Measurements from ENCODE around the gene LDHAL6A. TPM values are rescaled to one million over a fixed set of nuclear protein-coding genes. Genes with fewer than 3 reads are reported as not detected.

LDHAL6A gene
- total and polyA plus RNA-seq, 2 of the 13 experiments (the other 11 are each of a cell fraction or from before 2014, with no cell fraction given), result not detected

- Histone ChIP-seq H3K27me3 (ENCODE audit: control insufficient read depth in 1 of 2, insufficient read depth in 2 of 2, low read length in 2 of 2) (no peaks in the 10 kb centered on the region; a peak in 1 of 5 replicates), H3K27ac (ENCODE audit: extremely low read length, insufficient read depth, low read length) (peak overlapping the region; percentile 93), H3K4me2 (ENCODE audit: low read depth, low read length) (peak overlapping the region; percentile 72), H3K79me2 (ENCODE audit: insufficient read depth, low read length) (peaks cover 40% of the 10 kb centered on the region), H3K4me1 (ENCODE audit: insufficient read depth, low read length) (peaks cover 40% of the 10 kb centered on the region), H3K36me3 (replicated peaks in 1 of 2; ENCODE audit: control insufficient read depth in 1 of 2, insufficient read depth in 2 of 2, low read length in 2 of 2) (0 out of 5 replicates have a peak, but pooled peaks cover 0 to 1% of the 10 kb centered on the region in 2 experiments), H3K9me3 (ENCODE audit: low read length) (no peaks in the 10 kb centered on the region), H3K4me3 (replicated peaks in 1 of 3; ENCODE audit: insufficient read depth in 1 of 3, low read depth in 2 of 3, low read length in 3 of 3) (peak overlapping the region; percentile 84 to 88 (median 85)), H2AFZ (ENCODE audit: low read length) (no peak overlapping the region), H4K20me1 (ENCODE audit: insufficient read depth, low read length) (0 out of 2 replicates have a peak, but pooled peaks cover 2% of the 10 kb centered on the region), H3K9ac (ENCODE audit: insufficient read depth, low read depth, low read length) (peak overlapping the region; percentile 95)
- in situ Hi-C loops (cut with HindIII; ENCODE audit: extremely low pct_ligation_motif_present, low pct_unique_long_range_greater_than_20kb), result no loop called here
- POLR2A ChIA-PET, result interaction anchor here (0.6 to 2.8 kb wide), 22 partner anchors 13 to 525 kb away, joined by 3 to 31 read pairs (median 4); partner anchors contain the start of genes HPS5, LDHA, SPTY2D1 and UEVLD
- WGBS (ENCODE audit: low lambda C conversion rate), result 1% methylated on average over 8 of the region's 8 CpGs
- no peak for ATAC-seq
- FAIRE-seq, result no peak
- intact Hi-C loops (cut with micrococcal nuclease; ENCODE audit: unreplicated experiment), result loop anchor here (2.0 to 10.0 kb wide), 2 partner anchors 63 to 131 kb away; partner anchors contain the start of genes LDHA and UEVLD
- CTCF ChIA-PET (ENCODE audit: low intra/inter-chr PET ratio, low total read pairs), result no interaction called here
- no peak for DNase-seq (ENCODE audit: low spot score)
- BruUV-seq (replicated peaks), result no TSS peak
- TF ChIP-seq ZNF691 (CRISPR knock-in tag; IDR thresholded peaks at IDR 0.05; ENCODE audit: borderline replicate concordance, low read depth), result no peak
- peak; percentile 6; the same call in 1 of the 2 replicates for TF ChIP-seq NR2F2 (IDR thresholded peaks at IDR 0.05; ENCODE audit: borderline replicate concordance, low read depth)
- 0 out of 2 replicates have a peak, but pooled peaks have one; percentile 8 for TF ChIP-seq ZNF800 (CRISPR knock-in tag; IDR thresholded peaks at IDR 0.05)
- no peak for TF ChIP-seq GLI4 (CRISPR knock-in tag; IDR thresholded peaks at IDR 0.05; ENCODE audit: borderline replicate concordance)
- TF ChIP-seq, protein P1, sequence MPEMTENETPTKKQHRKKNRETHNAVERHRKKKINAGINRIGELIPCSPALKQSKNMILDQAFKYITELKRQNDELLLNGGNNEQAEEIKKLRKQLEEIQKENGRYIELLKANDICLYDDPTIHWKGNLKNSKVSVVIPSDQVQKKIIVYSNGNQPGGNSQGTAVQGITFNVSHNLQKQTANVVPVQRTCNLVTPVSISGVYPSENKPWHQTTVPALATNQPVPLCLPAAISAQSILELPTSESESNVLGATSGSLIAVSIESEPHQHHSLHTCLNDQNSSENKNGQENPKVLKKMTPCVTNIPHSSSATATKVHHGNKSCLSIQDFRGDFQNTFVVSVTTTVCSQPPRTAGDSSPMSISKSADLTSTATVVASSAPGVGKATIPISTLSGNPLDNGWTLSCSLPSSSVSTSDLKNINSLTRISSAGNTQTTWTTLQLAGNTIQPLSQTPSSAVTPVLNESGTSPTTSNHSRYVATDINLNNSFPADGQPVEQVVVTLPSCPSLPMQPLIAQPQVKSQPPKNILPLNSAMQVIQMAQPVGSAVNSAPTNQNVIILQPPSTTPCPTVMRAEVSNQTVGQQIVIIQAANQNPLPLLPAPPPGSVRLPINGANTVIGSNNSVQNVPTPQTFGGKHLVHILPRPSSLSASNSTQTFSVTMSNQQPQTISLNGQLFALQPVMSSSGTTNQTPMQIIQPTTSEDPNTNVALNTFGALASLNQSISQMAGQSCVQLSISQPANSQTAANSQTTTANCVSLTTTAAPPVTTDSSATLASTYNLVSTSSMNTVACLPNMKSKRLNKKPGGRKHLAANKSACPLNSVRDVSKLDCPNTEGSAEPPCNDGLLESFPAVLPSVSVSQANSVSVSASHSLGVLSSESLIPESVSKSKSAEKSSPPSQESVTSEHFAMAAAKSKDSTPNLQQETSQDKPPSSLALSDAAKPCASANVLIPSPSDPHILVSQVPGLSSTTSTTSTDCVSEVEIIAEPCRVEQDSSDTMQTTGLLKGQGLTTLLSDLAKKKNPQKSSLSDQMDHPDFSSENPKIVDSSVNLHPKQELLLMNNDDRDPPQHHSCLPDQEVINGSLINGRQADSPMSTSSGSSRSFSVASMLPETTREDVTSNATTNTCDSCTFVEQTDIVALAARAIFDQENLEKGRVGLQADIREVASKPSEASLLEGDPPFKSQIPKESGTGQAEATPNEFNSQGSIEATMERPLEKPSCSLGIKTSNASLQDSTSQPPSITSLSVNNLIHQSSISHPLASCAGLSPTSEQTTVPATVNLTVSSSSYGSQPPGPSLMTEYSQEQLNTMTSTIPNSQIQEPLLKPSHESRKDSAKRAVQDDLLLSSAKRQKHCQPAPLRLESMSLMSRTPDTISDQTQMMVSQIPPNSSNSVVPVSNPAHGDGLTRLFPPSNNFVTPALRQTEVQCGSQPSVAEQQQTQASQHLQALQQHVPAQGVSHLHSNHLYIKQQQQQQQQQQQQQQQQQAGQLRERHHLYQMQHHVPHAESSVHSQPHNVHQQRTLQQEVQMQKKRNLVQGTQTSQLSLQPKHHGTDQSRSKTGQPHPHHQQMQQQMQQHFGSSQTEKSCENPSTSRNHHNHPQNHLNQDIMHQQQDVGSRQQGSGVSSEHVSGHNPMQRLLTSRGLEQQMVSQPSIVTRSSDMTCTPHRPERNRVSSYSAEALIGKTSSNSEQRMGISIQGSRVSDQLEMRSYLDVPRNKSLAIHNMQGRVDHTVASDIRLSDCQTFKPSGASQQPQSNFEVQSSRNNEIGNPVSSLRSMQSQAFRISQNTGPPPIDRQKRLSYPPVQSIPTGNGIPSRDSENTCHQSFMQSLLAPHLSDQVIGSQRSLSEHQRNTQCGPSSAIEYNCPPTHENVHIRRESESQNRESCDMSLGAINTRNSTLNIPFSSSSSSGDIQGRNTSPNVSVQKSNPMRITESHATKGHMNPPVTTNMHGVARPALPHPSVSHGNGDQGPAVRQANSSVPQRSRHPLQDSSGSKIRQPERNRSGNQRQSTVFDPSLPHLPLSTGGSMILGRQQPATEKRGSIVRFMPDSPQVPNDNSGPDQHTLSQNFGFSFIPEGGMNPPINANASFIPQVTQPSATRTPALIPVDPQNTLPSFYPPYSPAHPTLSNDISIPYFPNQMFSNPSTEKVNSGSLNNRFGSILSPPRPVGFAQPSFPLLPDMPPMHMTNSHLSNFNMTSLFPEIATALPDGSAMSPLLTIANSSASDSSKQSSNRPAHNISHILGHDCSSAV (CRISPR knock-in tag; IDR thresholded peaks at IDR 0.05; ENCODE audit: borderline replicate concordance), result 0 out of 2 replicates have a peak, but pooled peaks have one; percentile 15
- 0 out of 2 replicates have a peak, but pooled peaks have one; percentile 42 for TF ChIP-seq BRF2 (CRISPR knock-in tag; IDR thresholded peaks at IDR 0.05)
- TF ChIP-seq HNRNPH1 (optimal IDR thresholded peaks at IDR 0.05; ENCODE audit: low read depth, low read length), result no peak
- TF ChIP-seq SALL1 (CRISPR knock-in tag; IDR thresholded peaks at IDR 0.05), result no peak
These were observed 70.5 kb downstream of the LDHAL6A start for GRCh38 chr11:18526130-18526520.

Data from HepG2 (cell line).